ENCODE measurements around the gene IRAK4. TPM values are rescaled to one million over a fixed set of nuclear protein-coding genes. Genes with fewer than 3 reads are reported as not detected.

The IRAK4 gene
- total RNA-seq, 2 experiments from 2014 or later = 32.9 to 37.7 TPM

- DNase-seq = no peak
- no peak for ATAC-seq
- Mint-ChIP-seq H3K36me3 (ENCODE audit: low read depth) (no peaks in the 10 kb centered on the region), H3K27me3 (ENCODE audit: low read depth) (peaks cover 4% of the 10 kb centered on the region), H3K4me3 (no peak overlapping the region), H3K27ac (no peak overlapping the region), H3K9me3 (ENCODE audit: insufficient read depth) (no peaks in the 10 kb centered on the region), H3K4me1 (ENCODE audit: low read depth) (peaks cover 12% of the 10 kb centered on the region)
- CTCF ChIA-PET = interaction anchor here (1.2 kb wide), 1 partner anchor 71 kb away, joined by 3 read pairs; no protein-coding TSS in a partner anchor
- POLR2A ChIA-PET = no interaction called here
Observed at GRCh38 chr12:43812926-43813325, 54.2 kb downstream of the IRAK4 start.

GRCh38 chr12:43815416-43815815, 56.7 kb downstream of the IRAK4 start:
- Mint-ChIP-seq H3K27ac (no peak overlapping the region), H3K4me3 (no peak overlapping the region), H3K36me3 (ENCODE audit: low read depth) (no peaks in the 10 kb centered on the region), H3K9me3 (ENCODE audit: insufficient read depth) (no peaks in the 10 kb centered on the region), H3K27me3 (ENCODE audit: low read depth) (peaks cover 4% of the 10 kb centered on the region), H3K4me1 (ENCODE audit: low read depth) (peaks cover 12% of the 10 kb centered on the region)
- ATAC-seq (no peak), DNase-seq (no peak)
- CTCF ChIA-PET = interaction anchor here (0.9 to 1.4 kb wide), 2 partner anchors 9 to 67 kb away, joined by 5 to 7 read pairs; partner anchors contain the start of gene TWF1
- POLR2A ChIA-PET = interaction anchor here (1.3 kb wide), 1 partner anchor 9 kb away, joined by 7 read pairs; the partner anchor contains the start of gene TWF1

- no peaks in the 10 kb centered on the region for H3K9me3 Mint-ChIP-seq (ENCODE audit: insufficient read depth)
- ChIA-PET POLR2A (interaction anchor here (1.3 kb wide), 1 partner anchor 10 kb away, joined by 7 read pairs; the partner anchor contains the start of gene TWF1), CTCF (interaction anchor here (2.4 kb wide), 1 partner anchor 10 kb away, joined by 7 read pairs; the partner anchor contains the start of gene TWF1)
- ATAC-seq (no peak), DNase-seq (no peak)
- H3K4me3 Mint-ChIP-seq = no peak overlapping the region
- H3K36me3 Mint-ChIP-seq (ENCODE audit: low read depth) = no peaks in the 10 kb centered on the region
- H3K27me3 Mint-ChIP-seq (ENCODE audit: low read depth) = peaks cover 4% of the 10 kb centered on the region
- no peak overlapping the region for H3K27ac Mint-ChIP-seq
- peaks cover 9% of the 10 kb centered on the region for H3K4me1 Mint-ChIP-seq (ENCODE audit: low read depth)
Observed at GRCh38 chr12:43816168-43816567, 57.4 kb downstream of the IRAK4 start.

GRCh38 chr12:43824207-43824775, 65.5 kb downstream of the IRAK4 start:
- DNase-seq (no peak), ATAC-seq (no peak)
- peaks cover 23% of the 10 kb centered on the region for H3K27me3 Mint-ChIP-seq (ENCODE audit: low read depth)
- no peaks in the 10 kb centered on the region for H3K36me3 Mint-ChIP-seq (ENCODE audit: low read depth)
- H3K27ac Mint-ChIP-seq = no peak overlapping the region
- H3K4me3 Mint-ChIP-seq = no peak overlapping the region
- POLR2A ChIA-PET = interaction anchor here (1.3 kb wide), 1 partner anchor 18 kb away, joined by 9 read pairs; the partner anchor contains the start of gene TWF1
- CTCF ChIA-PET = interaction anchor here (0.7 to 1.1 kb wide), 2 partner anchors 10 to 17 kb away, joined by 3 read pairs; no protein-coding TSS in a partner anchor
- no peaks in the 10 kb centered on the region for H3K9me3 Mint-ChIP-seq (ENCODE audit: insufficient read depth)
- peaks cover 4% of the 10 kb centered on the region for H3K4me1 Mint-ChIP-seq (ENCODE audit: low read depth)

- no peaks in the 10 kb centered on the region for H3K9me3 Mint-ChIP-seq (ENCODE audit: insufficient read depth)
- POLR2A ChIA-PET = interaction anchor here (1.0 kb wide), 1 partner anchor 20 kb away, joined by 4 read pairs; no protein-coding TSS in a partner anchor
- no peak for ATAC-seq
- H3K27me3 Mint-ChIP-seq (ENCODE audit: low read depth) = peaks cover 32% of the 10 kb centered on the region
- H3K27ac Mint-ChIP-seq = no peak overlapping the region
- H3K4me3 Mint-ChIP-seq = no peak overlapping the region
- H3K4me1 Mint-ChIP-seq (ENCODE audit: low read depth) = peaks cover 5% of the 10 kb centered on the region
- no peak for DNase-seq
- no peaks in the 10 kb centered on the region for H3K36me3 Mint-ChIP-seq (ENCODE audit: low read depth)
- CTCF ChIA-PET = interaction anchor here (1.0 to 1.3 kb wide), 2 partner anchors 10 to 13 kb away, joined by 3 read pairs; no protein-coding TSS in a partner anchor
Observed at GRCh38 chr12:43826681-43827080, 67.9 kb downstream of the IRAK4 start.

- Mint-ChIP-seq H3K36me3 (ENCODE audit: low read depth) (no peaks in the 10 kb centered on the region), H3K4me1 (ENCODE audit: low read depth) (peaks cover 9% of the 10 kb centered on the region), H3K4me3 (no peak overlapping the region), H3K9me3 (ENCODE audit: insufficient read depth) (no peaks in the 10 kb centered on the region), H3K27ac (no peak overlapping the region), H3K27me3 (ENCODE audit: low read depth) (peaks cover 33% of the 10 kb centered on the region)
- ATAC-seq = no peak
- DNase-seq = no peak
- ChIA-PET POLR2A (interaction anchor here (1.0 kb wide), 1 partner anchor 20 kb away, joined by 4 read pairs; no protein-coding TSS in a partner anchor), CTCF (interaction anchor here (1.0 to 1.1 kb wide), 2 partner anchors 13 to 20 kb away, joined by 3 read pairs; no protein-coding TSS in a partner anchor)
Observed at GRCh38 chr12:43827093-43827492, 68.3 kb downstream of the IRAK4 start.

GRCh38 chr12:43832463-43833168, 73.9 kb downstream of the IRAK4 start:
- POLR2A ChIA-PET = interaction anchor here (1.8 kb wide), 1 partner anchor 27 kb away, joined by 8 read pairs; the partner anchor contains the start of gene TWF1

GRCh38 chr12:43835264-43835655, 76.5 kb downstream of the IRAK4 start:
- no peak for ATAC-seq
- ChIA-PET POLR2A (interaction anchor here (0.7 to 1.9 kb wide), 3 partner anchors 23 to 30 kb away, joined by 3 to 6 read pairs (median 3); partner anchors contain the start of gene TWF1), CTCF (interaction anchor here (1.7 kb wide), 1 partner anchor 73 kb away, joined by 3 read pairs; no protein-coding TSS in a partner anchor)
- Mint-ChIP-seq H3K36me3 (ENCODE audit: low read depth) (no peaks in the 10 kb centered on the region), H3K27me3 (ENCODE audit: low read depth) (peaks cover 41% of the 10 kb centered on the region), H3K27ac (peak overlapping the region; percentile 59), H3K4me3 (peak overlapping the region; percentile 74), H3K9me3 (ENCODE audit: insufficient read depth) (no peaks in the 10 kb centered on the region), H3K4me1 (ENCODE audit: low read depth) (peaks cover 22% of the 10 kb centered on the region)
- no peak for DNase-seq

More at GRCh38 chr12:43832463-43833168, 73.9 kb downstream of the IRAK4 start:
- Mint-ChIP-seq H3K4me3 (no peak overlapping the region), H3K9me3 (ENCODE audit: insufficient read depth) (no peaks in the 10 kb centered on the region), H3K27ac (no peak overlapping the region), H3K36me3 (ENCODE audit: low read depth) (no peaks in the 10 kb centered on the region), H3K27me3 (ENCODE audit: low read depth) (peaks cover 47% of the 10 kb centered on the region), H3K4me1 (ENCODE audit: low read depth) (peaks cover 22% of the 10 kb centered on the region)
- CTCF ChIA-PET = interaction anchor here (1.1 kb wide), 1 partner anchor 26 kb away, joined by 3 read pairs; no protein-coding TSS in a partner anchor
- peak; percentile 21 for ATAC-seq
- peak; percentile 26 for DNase-seq

- Mint-ChIP-seq H3K4me3 (peak within 1 kb of the TSS; percentile 74), H3K27ac (peak within 1 kb of the TSS; percentile 59), H3K4me1 (ENCODE audit: low read depth) (peaks cover 22% of the 10 kb centered on the region), H3K27me3 (ENCODE audit: low read depth) (peaks cover 40% of the 10 kb centered on the region), H3K9me3 (ENCODE audit: insufficient read depth) (no peaks in the 10 kb centered on the region), H3K36me3 (ENCODE audit: low read depth) (no peaks in the 10 kb centered on the region)
- ChIA-PET POLR2A (interaction anchor here (0.7 to 1.9 kb wide), 3 partner anchors 23 to 31 kb away, joined by 3 to 6 read pairs (median 3); partner anchors contain the start of gene TWF1), CTCF (interaction anchor here (1.1 to 1.7 kb wide), 2 partner anchors 42 to 73 kb away, joined by 3 read pairs; no protein-coding TSS in a partner anchor)
- peak; percentile 50 for DNase-seq
- peak; percentile 84 for ATAC-seq
Observed at GRCh38 chr12:43835656-43836474, 77.1 kb downstream of the IRAK4 start, which contains the start of gene TMEM117. Gene TMEM117, plus strand, starts transcription at chr12:43836081.

GRCh38 chr12:43836475-43836989, 77.8 kb downstream of the IRAK4 start:
- CTCF ChIA-PET = interaction anchor here (1.1 kb wide), 1 partner anchor 41 kb away, joined by 3 read pairs; no protein-coding TSS in a partner anchor

More at GRCh38 chr12:43836475-43836989, 77.8 kb downstream of the IRAK4 start:
- Mint-ChIP-seq H3K27ac (no peak overlapping the region), H3K9me3 (ENCODE audit: insufficient read depth) (no peaks in the 10 kb centered on the region), H3K4me3 (peak overlapping the region; percentile 27), H3K36me3 (ENCODE audit: low read depth) (no peaks in the 10 kb centered on the region), H3K27me3 (ENCODE audit: low read depth) (peaks cover 38% of the 10 kb centered on the region), H3K4me1 (ENCODE audit: low read depth) (peaks cover 22% of the 10 kb centered on the region)
- no peak for DNase-seq
- POLR2A ChIA-PET = interaction anchor here (1.1 kb wide), 1 partner anchor 30 kb away, joined by 3 read pairs; no protein-coding TSS in a partner anchor
- ATAC-seq = no peak

Data from activated CD8-positive, alpha-beta T cell treated with anti-CD3 and anti-CD28 coated beads, Interleukin-2, amount 10 ng/mL, durations not matched to agents 7 days and 5 days (primary cell).